Sigmoid colon (tissue), 7 donors: ENCODE results near the gene RETREG3. TPM values are rescaled to one million over a fixed set of nuclear protein-coding genes. Genes with fewer than 3 reads are reported as not detected.
A peak's percentile ranks its signal among the peaks of the same experiment; 100 is the strongest.

Source experiments
- DNase-seq: peaks from one replicate; pipeline ENCODE4 v3.0.0-alpha.2; 2019
- H3K27ac ChIP-seq, 4 donors: fragments of 200-600 bp; sonication (generic); one replicate each; pipeline ENCODE4 v1.5.1; 2016 to 2019; ENCODE audit warnings: mild to moderate bottlenecking in 1 of 4
- H3K27me3 ChIP-seq, 3 donors: fragments of 200-600 bp; sonication (generic); one replicate each; pipeline ENCODE4 v1.5.1; 2019; ENCODE audit warnings: mild to moderate bottlenecking in 1 of 3
- H3K36me3 ChIP-seq, 4 donors: fragments of 200-600 bp; sonication (generic); one replicate each; pipeline ENCODE4 v1.5.1; 2016 to 2019
- H3K4me1 ChIP-seq, 4 donors: fragments of 200-600 bp; sonication (generic); one replicate each; pipeline ENCODE4 v1.5.1; 2017 to 2019
- H3K4me3 ChIP-seq, 4 donors: fragments of 200-600 bp; sonication (generic); one replicate each; pipeline ENCODE4 v1.5.1; 2017 to 2019; ENCODE audit warnings: mild to moderate bottlenecking in 2 of 4, moderate library complexity in 1 of 4
- H3K9me3 ChIP-seq, 4 donors: fragments of 200-600 bp in 3 of 4; sonication (generic) in 3 of 4; one replicate each; pipeline versions ENCODE4 v1.5.1 to v1.6.1; 2013 to 2019
- CTCF ChIP-seq, 4 experiments: fragments of 450-650 bp in 3 of 4; fragments of 200-600 bp in 1 of 4; IDR thresholded peaks; one replicate each; pipeline ENCODE4 v1.5.1; 2016 to 2019; ENCODE audit warnings: antibody characterized with exemption in 4 of 4, mild to moderate bottlenecking in 3 of 4, moderate library complexity in 2 of 4
- EP300 ChIP-seq, 4 donors: sonication (generic); formaldehyde crosslinking; IDR thresholded peaks; one replicate each; pipeline ENCODE4 v1.6.1; 2017; ENCODE audit warnings: antibody characterized with exemption in 4 of 4
- POLR2A ChIP-seq, 2 donors: fragments of 450-650 bp; IDR thresholded peaks; one replicate each; pipeline ENCODE4 v1.6.1; 2016; ENCODE audit warnings: antibody characterized with exemption in 2 of 2, mild to moderate bottlenecking in 2 of 2, moderate library complexity in 2 of 2
- POLR2AphosphoS5 ChIP-seq, 4 donors: sonication (generic); formaldehyde crosslinking; IDR thresholded peaks; one replicate each; pipeline ENCODE4 v1.6.1; 2017; ENCODE audit warnings: antibody characterized with exemption in 4 of 4
- WGBS, 2 donors: extraction: QIAGEN DNeasy Blood & Tissue Kit; methylation state at CpG; one replicate each; pipeline ENCODE4 v1.1.7; 2013; 5-methylcytosine and 5-hydroxymethylcytosine counted together
- intact Hi-C: fragments of 100-400 bp; cut with DNase I; formaldehyde crosslinking; loops from one replicate; pipeline ENCODE4 v1.15.1; 2023
- polyA plus RNA-seq, 3 donors: library from polyadenylated mRNA; stranded (reverse); fragments of 200-250 nt; gene quantifications; one replicate each; pipeline ENCODE4 v1.2.3, GENCODE V29; 2013
- total RNA-seq, 4 donors: library from RNA; depleted of rRNA; stranded (reverse); fragments of >200 nt; gene quantifications; one replicate each; pipeline ENCODE4 v1.1.0, GENCODE V29; 2016
- donor health status: healthy with polysubstance abuse.
- donor health status: Bipolar disorder and iron deficiency.
- donor health status: healthy.

RETREG3 gene
- total and polyA plus RNA-seq, 7 donors = 7.2 to 82.0 (median 47.1) TPM

GRCh38 chr17:42591411-42591810 is 17.8 kb downstream of the RETREG3 start:
- Histone ChIP-seq H3K4me1 (no peaks in the 10 kb centered on the region), H3K4me3 (no peak overlapping the region), H3K27me3 (no peaks in the 10 kb centered on the region), H3K27ac (no peak overlapping the region), H3K36me3 (peaks cover 16 to 65% (median 35%) of the 10 kb centered on the region in 4 donors), H3K9me3 (no peaks in the 10 kb centered on the region)
- no peak for TF ChIP-seq POLR2A (IDR thresholded peaks at IDR 0.05)
- DNase-seq = peak; percentile 12
- intact Hi-C loops = no loop called here
- 97% methylated on average over 9 of the region's 9 CpGs for WGBS, 2 donors

GRCh38 chr17:42590886-42591285 is 18.3 kb downstream of the RETREG3 start:
- WGBS, 2 donors = 94 to 95% methylated on average over 2 of the region's 2 CpGs
- peaks cover 0 to under 1% (median 0%) of the 10 kb centered on the region in 4 donors for H3K4me1 ChIP-seq
- intact Hi-C loops = no loop called here
- no peak for DNase-seq
- H3K27ac ChIP-seq = no peak overlapping the region
- no peak for TF ChIP-seq POLR2AphosphoS5 (IDR thresholded peaks at IDR 0.05)
- TF ChIP-seq CTCF (IDR thresholded peaks at IDR 0.05) = no peak
- no peaks in the 10 kb centered on the region for H3K9me3 ChIP-seq
- no peaks in the 10 kb centered on the region for H3K27me3 ChIP-seq
- no peak overlapping the region for H3K4me3 ChIP-seq
- H3K36me3 ChIP-seq = peaks cover 16 to 69% (median 37%) of the 10 kb centered on the region in 4 donors

GRCh38 chr17:42586514-42587230 is 22.5 kb downstream of the RETREG3 start:
- Histone ChIP-seq H3K9me3 (no peaks in the 10 kb centered on the region), H3K4me1 (peaks cover 0 to 12% (median 0%) of the 10 kb centered on the region in 4 donors), H3K36me3 (peaks cover 41 to 100% (median 74%) of the 10 kb centered on the region in 4 donors), H3K27me3 (no peaks in the 10 kb centered on the region), H3K27ac (peak overlapping the region in 1 of 4 donors; percentile 18), H3K4me3 (no peak overlapping the region)
- no peak for TF ChIP-seq CTCF (IDR thresholded peaks at IDR 0.05)
- TF ChIP-seq POLR2AphosphoS5 (IDR thresholded peaks at IDR 0.05) = no peak
- no peak for TF ChIP-seq POLR2A (IDR thresholded peaks at IDR 0.05)
- no peak for TF ChIP-seq EP300 (IDR thresholded peaks at IDR 0.05)
- no peak for DNase-seq
- intact Hi-C loops = no loop called here
- 80 to 81% methylated on average over 7 of the region's 7 CpGs for WGBS, 2 donors

- no peak overlapping the region for H3K4me3 ChIP-seq
- H3K27ac ChIP-seq = no peak overlapping the region
- H3K4me1 ChIP-seq = peaks cover 0 to 12% (median 0%) of the 10 kb centered on the region in 4 donors
- no peak for TF ChIP-seq EP300 (IDR thresholded peaks at IDR 0.05)
- TF ChIP-seq CTCF (IDR thresholded peaks at IDR 0.05) = no peak
- TF ChIP-seq POLR2AphosphoS5 (IDR thresholded peaks at IDR 0.05) = no peak
- TF ChIP-seq POLR2A (IDR thresholded peaks at IDR 0.05) = no peak
- 18 to 37% methylated on average over 1 of the region's 1 CpG for WGBS, 2 donors
- H3K36me3 ChIP-seq = peaks cover 40 to 100% (median 78%) of the 10 kb centered on the region in 4 donors
- no peak for DNase-seq
- no peaks in the 10 kb centered on the region for H3K9me3 ChIP-seq
- intact Hi-C loops = no loop called here
- no peaks in the 10 kb centered on the region for H3K27me3 ChIP-seq
Measured at GRCh38 chr17:42585353-42585752, 23.8 kb downstream of the RETREG3 start.

GRCh38 chr17:42584880-42585279 is 24.3 kb downstream of the RETREG3 start:
- TF ChIP-seq POLR2AphosphoS5 (IDR thresholded peaks at IDR 0.05) (no peak), CTCF (IDR thresholded peaks at IDR 0.05) (no peak), EP300 (IDR thresholded peaks at IDR 0.05) (no peak), POLR2A (IDR thresholded peaks at IDR 0.05) (no peak)
- H3K36me3 ChIP-seq = peaks cover 40 to 100% (median 78%) of the 10 kb centered on the region in 4 donors
- DNase-seq = no peak
- H3K27me3 ChIP-seq = no peaks in the 10 kb centered on the region
- no peaks in the 10 kb centered on the region for H3K9me3 ChIP-seq
- WGBS, 2 donors = 82 to 91% methylated on average over 9 of the region's 9 CpGs
- H3K4me3 ChIP-seq = no peak overlapping the region
- H3K4me1 ChIP-seq = peaks cover 0 to 12% (median 0%) of the 10 kb centered on the region in 4 donors
- intact Hi-C loops = no loop called here
- H3K27ac ChIP-seq = no peak overlapping the region
